ENCODE results near the gene MSH6.

DNA sequence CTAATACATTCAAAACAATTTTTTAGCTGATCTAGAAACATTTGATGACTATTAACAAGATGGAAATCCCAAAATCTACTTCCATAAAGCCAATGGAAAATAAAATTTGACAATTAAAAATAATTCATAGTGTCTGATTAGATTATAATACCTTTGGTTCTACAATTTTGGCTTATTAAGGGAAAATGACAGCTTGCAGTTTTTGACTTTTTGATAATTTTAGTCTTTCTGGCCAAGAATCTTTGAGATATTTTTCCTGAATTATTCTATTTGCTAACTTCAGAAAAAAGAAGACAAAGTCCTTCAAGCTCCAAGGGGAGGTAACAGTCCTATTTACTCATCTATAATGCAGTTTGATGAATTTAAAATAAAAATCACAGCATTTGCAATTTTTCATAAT lies 39.6 kb downstream of the MSH6 start:
- TF ChIP-seq, protein P1, sequence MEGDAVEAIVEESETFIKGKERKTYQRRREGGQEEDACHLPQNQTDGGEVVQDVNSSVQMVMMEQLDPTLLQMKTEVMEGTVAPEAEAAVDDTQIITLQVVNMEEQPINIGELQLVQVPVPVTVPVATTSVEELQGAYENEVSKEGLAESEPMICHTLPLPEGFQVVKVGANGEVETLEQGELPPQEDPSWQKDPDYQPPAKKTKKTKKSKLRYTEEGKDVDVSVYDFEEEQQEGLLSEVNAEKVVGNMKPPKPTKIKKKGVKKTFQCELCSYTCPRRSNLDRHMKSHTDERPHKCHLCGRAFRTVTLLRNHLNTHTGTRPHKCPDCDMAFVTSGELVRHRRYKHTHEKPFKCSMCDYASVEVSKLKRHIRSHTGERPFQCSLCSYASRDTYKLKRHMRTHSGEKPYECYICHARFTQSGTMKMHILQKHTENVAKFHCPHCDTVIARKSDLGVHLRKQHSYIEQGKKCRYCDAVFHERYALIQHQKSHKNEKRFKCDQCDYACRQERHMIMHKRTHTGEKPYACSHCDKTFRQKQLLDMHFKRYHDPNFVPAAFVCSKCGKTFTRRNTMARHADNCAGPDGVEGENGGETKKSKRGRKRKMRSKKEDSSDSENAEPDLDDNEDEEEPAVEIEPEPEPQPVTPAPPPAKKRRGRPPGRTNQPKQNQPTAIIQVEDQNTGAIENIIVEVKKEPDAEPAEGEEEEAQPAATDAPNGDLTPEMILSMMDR (IDR thresholded peaks at IDR 0.05; ENCODE audit: insufficient read depth, low read depth, low read length), result no peak
- no peak for TF ChIP-seq EZH2 (IDR thresholded peaks at IDR 0.05; ENCODE audit: insufficient read depth, low read length)

All from astrocyte (in vitro differentiated cells and primary cell).